NOMO-1 treated with DMSO at 0.1 percent for 48 hours (cell line): ENCODE results near the gene SHISAL1.

Experiments used
- DNase-seq: peaks from one replicate; lab custom pipeline; 2025; ENCODE audit not compliant: unreplicated experiment; lab: John Stamatoyannopoulos, UW

SHISAL1 gene

GRCh38 chr22:44263547-44263946 lies 49.2 kb downstream of the SHISAL1 start:
- no peak for DNase-seq

GRCh38 chr22:44261861-44262595 lies 50.7 kb downstream of the SHISAL1 start:
- no peak for DNase-seq

- DNase-seq: no peak
These were observed 51.4 kb downstream of the SHISAL1 start for GRCh38 chr22:44261164-44261860.

- DNase-seq: no peak
These were observed 52.3 kb downstream of the SHISAL1 start for GRCh38 chr22:44260216-44261035.

GRCh38 chr22:44259366-44260215 lies 53.2 kb downstream of the SHISAL1 start:
- no peak for DNase-seq

- no peak for DNase-seq
These were observed 55.9 kb downstream of the SHISAL1 start for GRCh38 chr22:44256556-44257485.

GRCh38 chr22:44256085-44256484 lies 56.7 kb downstream of the SHISAL1 start:
- DNase-seq: no peak

- no peak for DNase-seq
These were observed 57.9 kb downstream of the SHISAL1 start for GRCh38 chr22:44254811-44255210.

GRCh38 chr22:44249376-44250147 lies 63.2 kb downstream of the SHISAL1 start:
- DNase-seq: no peak

- no peak for DNase-seq
These were observed 63.8 kb downstream of the SHISAL1 start for GRCh38 chr22:44248926-44249325.

GRCh38 chr22:44247923-44248892 lies 64.5 kb downstream of the SHISAL1 start:
- no peak for DNase-seq

GRCh38 chr22:44247346-44247745 lies 65.4 kb downstream of the SHISAL1 start:
- DNase-seq: no peak

GRCh38 chr22:44246615-44247326 lies 66.0 kb downstream of the SHISAL1 start:
- DNase-seq: no peak

GRCh38 chr22:44245867-44246266 lies 66.9 kb downstream of the SHISAL1 start:
- DNase-seq: no peak

GRCh38 chr22:44245438-44245837 lies 67.3 kb downstream of the SHISAL1 start:
- no peak for DNase-seq

GRCh38 chr22:44244265-44244822 lies 68.4 kb downstream of the SHISAL1 start:
- no peak for DNase-seq

- no peak for DNase-seq
These were observed 69.0 kb downstream of the SHISAL1 start for GRCh38 chr22:44243761-44244160.
